NCI-H1105 treated with DMSO at 0.1 percent for 48 hours (cell line): Measurements from ENCODE around the gene ITGA2.
A peak's percentile ranks its signal among the peaks of the same experiment; 100 is the strongest.
"Not testable (repeated sequence)": the region's sequence is repeated elsewhere in the genome, so short reads cannot be mapped to it uniquely, and the experiment has no call there.

Source experiments
- DNase-seq: peaks from one replicate; lab custom pipeline; 2025; lab: John Stamatoyannopoulos, UW

ITGA2 gene

DNA sequence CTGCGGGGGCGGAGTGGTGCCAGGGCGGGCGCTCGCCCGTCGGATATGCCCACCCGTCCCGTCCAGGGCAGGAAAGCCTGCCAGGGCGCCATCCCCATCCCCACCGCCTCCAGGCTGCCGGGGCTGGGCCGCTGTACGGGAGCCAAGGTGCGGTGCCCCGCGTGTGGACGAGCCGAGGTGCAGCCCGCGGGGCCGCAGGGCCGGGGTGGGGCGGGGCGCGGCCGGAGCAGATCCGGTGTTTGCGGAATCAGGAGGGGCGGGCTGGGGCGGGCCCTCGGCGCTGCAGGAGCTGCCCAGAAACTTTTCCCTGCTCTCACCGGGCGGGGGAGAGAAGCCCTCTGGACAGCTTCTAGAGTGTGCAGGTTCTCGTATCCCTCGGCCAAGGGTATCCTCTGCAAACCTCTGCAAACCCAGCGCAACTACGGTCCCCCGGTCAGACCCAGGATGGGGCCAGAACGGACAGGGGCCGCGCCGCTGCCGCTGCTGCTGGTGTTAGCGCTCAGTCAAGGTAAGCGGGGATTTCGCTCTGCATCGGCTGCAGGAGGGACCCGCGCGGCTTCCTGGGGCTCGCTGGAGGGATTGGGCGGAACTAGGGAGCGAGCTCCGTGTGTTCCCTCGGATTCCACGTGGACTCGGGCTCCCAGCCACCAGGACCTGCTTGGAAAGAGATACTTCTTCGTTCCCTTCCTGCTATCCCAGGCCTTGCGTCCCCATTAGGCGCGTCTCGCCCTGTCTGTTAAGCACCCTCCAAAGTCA is at the start of gene ITGA2:
ITGA2 (plus strand) TSS at position 328 of the 756 bp plus-strand sequence; CDS start at position 445, 117 bp downstream.
- peak; percentile 21 for DNase-seq

DNA sequence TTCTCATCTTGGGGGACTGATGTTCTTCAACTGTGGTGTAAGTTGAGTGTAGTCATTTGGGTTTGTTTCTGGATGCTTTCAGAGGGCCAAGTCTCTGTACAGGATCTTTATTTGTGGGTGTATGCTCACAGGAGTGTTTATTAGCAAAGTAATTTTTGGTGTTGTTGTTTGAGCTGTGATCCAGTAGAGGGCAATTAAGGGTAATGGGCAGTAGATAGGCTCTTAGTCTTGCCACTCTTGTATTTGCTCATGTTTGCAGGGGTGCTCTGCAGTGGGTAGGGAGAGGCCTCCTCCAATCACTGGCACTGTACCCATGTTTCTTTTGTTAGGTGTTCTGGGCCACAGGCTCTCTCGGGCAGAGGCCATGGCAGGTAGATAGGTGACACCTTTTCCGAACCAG is 45.9 kb upstream of the ITGA2 start:
- no peak for DNase-seq

DNA sequence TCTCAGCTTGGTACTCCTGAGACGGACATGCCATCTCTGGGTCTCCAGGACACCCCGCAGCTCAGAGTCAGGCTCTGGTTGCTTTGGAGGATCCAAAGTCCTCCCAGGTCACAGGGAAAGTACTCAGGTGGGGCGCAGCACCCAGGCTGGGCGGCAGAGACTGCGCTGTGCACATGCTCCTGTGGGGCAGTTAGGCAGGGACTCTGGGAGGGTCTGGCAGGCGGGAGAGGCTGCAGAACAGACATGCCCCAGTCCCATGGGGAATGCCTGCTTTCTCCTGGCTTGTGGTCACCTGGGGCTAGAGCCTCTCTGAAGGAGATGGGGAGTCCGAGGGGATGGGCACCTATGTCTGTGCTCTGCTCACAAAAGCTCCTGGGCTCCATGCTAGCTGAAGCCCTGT is 45.3 kb upstream of the ITGA2 start:
- no peak for DNase-seq

DNA sequence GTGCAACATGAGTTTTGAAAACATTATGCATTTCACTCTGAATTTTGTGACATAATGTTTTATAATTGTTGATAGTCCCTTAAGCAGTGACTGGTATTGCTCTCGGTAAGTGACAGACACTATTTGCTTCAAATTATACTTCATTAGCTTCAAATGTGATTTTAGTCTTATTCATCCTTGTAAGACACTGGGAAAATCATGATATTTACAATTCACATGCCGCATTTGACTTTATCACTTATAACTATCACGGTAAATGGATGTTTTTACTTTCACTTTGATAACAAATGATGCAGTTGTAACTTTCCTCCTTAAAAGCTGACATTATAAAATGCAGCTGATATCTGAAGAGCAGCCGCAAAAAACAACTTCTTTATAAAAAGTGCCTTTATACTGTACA is 44.1 kb upstream of the ITGA2 start:
- no peak for DNase-seq

DNA sequence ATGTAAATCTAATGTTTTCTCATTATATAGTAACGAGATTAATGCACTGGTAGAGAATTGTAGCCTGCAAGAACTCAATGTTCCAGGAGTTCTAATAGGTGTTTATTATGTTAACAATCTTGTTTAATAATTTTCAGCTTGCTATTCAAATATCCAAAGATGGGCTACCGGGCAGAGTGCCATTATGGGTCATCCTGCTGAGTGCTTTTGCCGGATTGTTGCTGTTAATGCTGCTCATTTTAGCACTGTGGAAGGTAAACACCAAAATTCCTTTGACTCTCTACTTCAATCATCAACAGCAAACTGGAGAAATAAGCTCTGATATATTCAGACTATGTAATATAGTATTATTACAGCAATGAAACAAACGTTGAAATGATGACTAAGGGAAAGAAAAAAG is 41.9 kb upstream of the ITGA2 start:
- DNase-seq, result peak; percentile 39

GRCh38 chr5:52947851-52948250 is 41.3 kb upstream of the ITGA2 start:
- DNase-seq, result no peak

DNA sequence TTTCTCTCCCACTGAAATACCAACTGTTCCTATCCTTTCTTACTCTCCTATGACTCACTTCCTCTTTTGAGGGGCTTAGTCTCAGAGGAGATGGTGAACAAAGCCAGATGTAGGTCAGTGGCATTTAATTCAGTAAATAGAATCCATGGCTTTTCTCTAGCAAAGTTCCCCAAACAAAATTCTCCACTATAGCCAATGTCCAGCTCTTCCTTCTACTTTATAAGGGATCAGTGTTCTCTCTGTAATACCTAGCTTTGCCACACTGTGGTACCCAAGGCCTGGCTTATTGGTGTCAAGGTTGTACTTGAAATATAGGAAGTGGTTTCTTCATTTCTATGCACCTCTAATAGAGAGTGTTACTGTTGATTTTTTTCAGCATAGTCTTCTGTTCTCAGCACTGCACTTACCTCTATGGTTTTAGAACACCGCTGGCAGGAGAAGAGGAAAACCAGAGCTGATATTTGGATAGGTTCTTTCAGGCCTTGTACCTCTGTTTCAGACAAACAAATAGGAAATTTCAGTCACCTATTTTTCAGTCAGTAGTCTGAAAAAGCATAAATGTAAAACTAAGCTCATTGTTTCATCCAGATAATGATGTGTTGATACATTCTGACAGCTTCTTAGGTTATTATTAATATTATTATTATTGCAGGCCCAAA is 40.6 kb upstream of the ITGA2 start:
- DNase-seq, result peak; percentile 54

- no peak for DNase-seq
Observed at GRCh38 chr5:52950686-52951085, 38.5 kb upstream of the ITGA2 start.

DNA sequence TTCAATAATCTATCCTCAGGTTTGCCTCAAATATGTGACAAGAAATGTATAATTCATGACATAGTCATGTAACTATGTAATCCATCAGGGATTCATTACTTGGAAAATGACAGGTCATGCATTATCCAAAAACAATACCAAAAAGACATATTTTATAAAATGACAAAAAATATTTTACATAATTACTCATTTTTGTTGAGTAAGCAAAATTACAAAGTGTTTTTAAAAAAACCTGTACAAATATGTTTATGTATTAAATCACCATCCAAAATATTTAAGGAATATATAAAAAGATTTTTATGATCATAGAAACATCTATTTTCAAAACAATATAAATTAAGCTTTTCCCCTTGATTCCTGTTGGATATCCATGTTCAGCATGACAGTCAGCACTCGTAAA is 36.7 kb upstream of the ITGA2 start:
- DNase-seq, result no peak

DNA sequence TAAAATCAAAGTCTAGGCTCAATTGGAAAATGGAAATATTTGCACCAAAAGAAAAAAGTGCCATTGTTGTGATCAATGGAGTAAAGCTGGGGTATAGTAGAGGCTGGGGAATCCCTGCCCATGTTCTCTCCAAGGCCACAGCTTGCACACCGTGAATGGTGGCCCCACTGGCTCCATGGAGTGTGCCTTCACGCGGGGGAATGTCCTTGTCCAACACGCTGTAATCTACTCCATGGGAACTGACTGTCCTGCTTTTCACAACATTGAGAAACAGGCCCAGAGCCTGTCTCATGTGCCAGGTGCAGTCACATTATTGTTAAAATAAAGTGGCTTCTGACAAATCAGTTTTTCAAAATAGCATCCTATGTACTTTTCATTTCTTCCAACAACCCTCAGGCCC is 33.1 kb upstream of the ITGA2 start:
- DNase-seq, result no peak

DNA sequence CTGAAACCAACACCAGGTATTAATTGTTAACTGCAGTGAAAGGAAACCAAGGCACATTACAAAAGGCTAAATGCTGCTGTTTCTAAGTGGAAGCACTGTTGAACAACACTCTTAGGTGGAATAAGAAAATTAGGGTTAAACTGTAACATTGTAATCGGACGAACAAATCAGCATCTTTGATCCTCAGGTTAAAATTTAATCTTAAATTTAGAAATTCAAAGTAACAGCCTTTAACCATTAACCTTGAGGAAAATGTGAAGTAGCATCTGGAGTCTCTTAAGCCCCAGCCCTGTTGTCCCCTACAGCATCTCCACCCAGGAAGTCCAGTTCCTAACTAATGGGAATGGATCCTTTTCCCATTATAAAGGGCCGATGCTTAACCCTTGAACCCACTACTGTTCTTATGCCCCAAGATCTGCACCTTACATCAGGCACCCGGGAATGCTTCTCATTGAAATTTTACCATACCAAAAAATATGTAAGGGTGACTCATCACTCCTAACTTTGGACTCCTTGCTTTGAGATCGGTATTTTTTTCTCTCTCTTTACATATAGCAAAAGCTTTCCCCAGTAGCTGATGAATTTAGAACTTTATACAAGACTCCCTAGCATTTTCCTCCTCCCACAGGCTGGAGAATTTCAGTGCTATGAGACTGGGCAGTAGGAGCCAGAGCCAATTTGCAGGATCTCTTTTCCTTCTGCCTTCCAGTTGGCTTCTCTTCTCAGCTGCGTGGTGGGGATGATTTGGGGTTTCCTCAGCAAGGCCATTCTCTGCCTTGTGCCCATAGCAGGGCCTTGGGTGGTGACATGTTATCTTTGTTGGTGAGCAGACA is 32.0 kb upstream of the ITGA2 start:
- no peak for DNase-seq

DNA sequence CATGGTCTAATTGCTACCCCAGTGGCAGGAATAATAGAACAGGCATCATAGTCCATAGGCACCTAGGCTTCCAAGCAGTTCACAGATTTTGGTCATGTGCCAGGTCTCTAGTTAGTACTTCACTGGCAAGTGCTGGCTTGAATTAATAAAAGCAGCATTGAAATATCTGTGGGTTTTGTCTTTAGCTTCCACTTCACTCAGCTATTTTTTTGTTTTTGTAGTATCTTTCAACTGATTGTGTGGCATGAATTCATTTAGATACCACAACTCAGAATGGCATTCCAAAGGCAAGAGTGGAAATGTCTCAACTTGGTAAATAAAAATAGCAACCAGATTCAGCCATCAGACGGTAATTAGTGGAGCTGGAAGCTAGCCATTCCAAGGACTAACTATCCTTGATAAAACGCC is 27.9 kb upstream of the ITGA2 start:
- peak; percentile 88 for DNase-seq

GRCh38 chr5:52963636-52964035 is 25.5 kb upstream of the ITGA2 start:
- no peak for DNase-seq

GRCh38 chr5:52964138-52964537 is 25.0 kb upstream of the ITGA2 start:
- DNase-seq, result no peak

DNA sequence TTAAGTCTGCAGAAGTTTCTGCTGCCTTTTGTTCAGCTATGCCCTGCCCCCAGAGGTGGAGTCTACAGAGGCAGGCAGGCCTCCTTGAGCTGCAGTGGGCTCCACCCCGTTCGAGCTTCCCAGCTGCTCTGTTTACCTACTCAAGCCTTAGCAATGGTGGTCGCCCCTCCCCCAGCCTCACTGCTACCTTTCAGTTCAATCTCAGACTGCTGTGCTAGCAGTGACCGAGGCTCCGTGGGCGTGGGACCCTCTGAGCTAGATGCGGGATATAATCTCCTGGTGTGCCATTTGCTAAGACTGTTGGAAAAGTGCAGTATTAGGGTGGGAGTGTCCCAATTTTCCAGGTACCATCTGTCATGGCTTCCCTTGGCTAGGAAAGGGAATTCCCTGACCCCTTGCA is 13.0 kb upstream of the ITGA2 start:
- not testable (repeated sequence) for DNase-seq

GRCh38 chr5:52977264-52977897 is 11.8 kb upstream of the ITGA2 start:
- no peak for DNase-seq

GRCh38 chr5:52981507-52981906 is 7.6 kb upstream of the ITGA2 start:
- DNase-seq, result no peak

GRCh38 chr5:52983731-52984636 is 5.2 kb upstream of the ITGA2 start:
- DNase-seq, result no peak

- DNase-seq, result no peak
Observed at GRCh38 chr5:52985306-52985705, 3.8 kb upstream of the ITGA2 start.

GRCh38 chr5:52987711-52988331 is 1.3 kb upstream of the ITGA2 start:
- DNase-seq, result no peak
